HEK293 (cell line): ENCODE data around the gene NFKBIA.

Experiments used
- CTCF ChIA-PET: fragments of 350-600 bp; formaldehyde crosslinking; extraction: SDS; loops from one replicate; lab custom pipeline; 2021; ENCODE audit warnings: antibody characterized with exemption; lab: Yijun Ruan, JAX
- POLR2A ChIA-PET: fragments of 300-600 bp; formaldehyde crosslinking; extraction: SDS; loops from one replicate; lab custom pipeline; 2020; ENCODE audit warnings: antibody characterized with exemption, inconsistent platforms; lab: Yijun Ruan, JAX
- H3K27ac ChIP-seq: fragments of 200-500 bp; sonication (Bioruptor generic); 2 replicates; pipeline ENCODE4 v1.5.1; 2014; ENCODE audit warnings: low read depth, low read length, control low read depth, inconsistent platforms; ENCODE audit errors: extremely low read depth
- H3K36me3 ChIP-seq, 2 experiments: fragments of 200-500 bp in 1 of 2; sonication (Bioruptor generic) in 1 of 2; 1 replicate in 1 of 2; 2 replicates in 1 of 2; pipeline ENCODE4 v1.5.1; 2014 to 2017; ENCODE audit warnings: inconsistent platforms in 2 of 2, low read length in 2 of 2; ENCODE audit not compliant: control insufficient read depth in 2 of 2, insufficient read depth in 1 of 2
- H3K4me1 ChIP-seq: fragments of 200-500 bp; sonication (Bioruptor generic); 2 replicates; pipeline ENCODE4 v1.5.1; 2014; ENCODE audit warnings: mild to moderate bottlenecking, low read length, inconsistent platforms; ENCODE audit not compliant: control insufficient read depth, insufficient read depth
- H3K4me3 ChIP-seq: 2 replicates; pipeline ENCODE4 v1.5.1; 2011; ENCODE audit warnings: low read depth, mild to moderate bottlenecking, control low read depth, low read length, moderate library complexity
- H3K9me3 ChIP-seq: fragments of 200-500 bp; sonication (Bioruptor generic); 2 replicates; pipeline ENCODE4 v1.5.1; 2014; ENCODE audit warnings: low read depth, low read length, inconsistent platforms; ENCODE audit not compliant: control insufficient read depth, insufficient read depth
- BCL11B ChIP-seq: fragments of 450-650 bp; formaldehyde crosslinking; IDR thresholded peaks from 2 replicates; pipeline ENCODE4 v1.5.1; 2016; ENCODE audit warnings: low read depth, missing biosample characterization, missing genetic modification characterization
- FEZF1 ChIP-seq: fragments of 450-650 bp; formaldehyde crosslinking; IDR thresholded peaks from 2 replicates; pipeline ENCODE4 v1.5.1; 2016; ENCODE audit warnings: missing biosample characterization, missing genetic modification characterization
- IKZF3 ChIP-seq: fragments of 450-650 bp; IDR thresholded peaks from 2 replicates; pipeline ENCODE4 v1.5.0; 2018; ENCODE audit warnings: missing biosample characterization, mild to moderate bottlenecking, missing genetic modification characterization, moderate library complexity
- OVOL3 ChIP-seq: fragments of 450-650 bp; formaldehyde crosslinking; IDR thresholded peaks from 2 replicates; pipeline ENCODE4 v1.5.1; 2016; ENCODE audit warnings: missing biosample characterization, missing genetic modification characterization
- PRDM4 ChIP-seq: fragments of 450-650 bp; formaldehyde crosslinking; IDR thresholded peaks from 2 replicates; pipeline ENCODE4 v1.5.1; 2017; ENCODE audit warnings: missing biosample characterization, missing genetic modification characterization
- SP2 ChIP-seq: fragments of 450-650 bp; formaldehyde crosslinking; IDR thresholded peaks from 2 replicates; pipeline ENCODE4 v1.5.1; 2016; ENCODE audit warnings: missing biosample characterization, missing genetic modification characterization
- TCF7L2 ChIP-seq: IDR thresholded peaks from 2 replicates; pipeline ENCODE4 v1.6.1; 2011; ENCODE audit warnings: low read depth, mild to moderate bottlenecking, inconsistent platforms, low read length, moderate library complexity, borderline replicate concordance
- WT1 ChIP-seq: fragments of 450-650 bp; formaldehyde crosslinking; IDR thresholded peaks from 2 replicates; pipeline ENCODE4 v1.5.1; 2016; ENCODE audit warnings: missing biosample characterization, missing genetic modification characterization
- ZFP41 ChIP-seq: fragments of 450-650 bp; formaldehyde crosslinking; IDR thresholded peaks from 2 replicates; pipeline ENCODE4 v1.5.1; 2016; ENCODE audit warnings: missing biosample characterization, missing genetic modification characterization, borderline replicate concordance
- ZNF10 ChIP-seq: fragments of 450-650 bp; formaldehyde crosslinking; IDR thresholded peaks from 2 replicates; pipeline ENCODE4 v1.5.1; 2017; ENCODE audit warnings: missing biosample characterization, missing genetic modification characterization
- ZNF157 ChIP-seq: fragments of 450-650 bp; formaldehyde crosslinking; IDR thresholded peaks from 2 replicates; pipeline ENCODE4 v1.5.1; 2016; ENCODE audit warnings: missing biosample characterization, missing genetic modification characterization
- ZNF184 ChIP-seq: fragments of 450-650 bp; IDR thresholded peaks from 2 replicates; pipeline ENCODE4 v1.5.1; 2018; ENCODE audit warnings: missing biosample characterization, mild to moderate bottlenecking, missing genetic modification characterization
- ZNF239 ChIP-seq: fragments of 450-650 bp; formaldehyde crosslinking; IDR thresholded peaks from 2 replicates; pipeline ENCODE4 v1.5.1; 2016; ENCODE audit warnings: missing biosample characterization, missing genetic modification characterization
- ZNF280C ChIP-seq: fragments of 450-650 bp; formaldehyde crosslinking; IDR thresholded peaks from 2 replicates; pipeline ENCODE4 v1.5.1; 2016; ENCODE audit warnings: missing biosample characterization, missing genetic modification characterization
- ZNF341 ChIP-seq: fragments of 450-650 bp; formaldehyde crosslinking; IDR thresholded peaks from 2 replicates; pipeline ENCODE4; 2016; ENCODE audit warnings: low read depth, missing biosample characterization, missing genetic modification characterization
- ZNF350 ChIP-seq: fragments of 450-650 bp; formaldehyde crosslinking; IDR thresholded peaks from 2 replicates; pipeline ENCODE4 v1.5.0; 2017; ENCODE audit warnings: missing biosample characterization, mild to moderate bottlenecking, missing genetic modification characterization
- ZNF423 ChIP-seq: fragments of 450-650 bp; formaldehyde crosslinking; IDR thresholded peaks from 2 replicates; pipeline ENCODE4 v1.5.1; 2016; ENCODE audit warnings: missing biosample characterization, missing genetic modification characterization
- ZNF433 ChIP-seq: fragments of 450-650 bp; formaldehyde crosslinking; IDR thresholded peaks from 2 replicates; pipeline ENCODE4 v1.5.1; 2016; ENCODE audit warnings: missing biosample characterization, missing genetic modification characterization, low read depth
- ZNF555 ChIP-seq: fragments of 450-650 bp; formaldehyde crosslinking; conservative IDR thresholded peaks from 2 replicates; pipeline ENCODE4 v1.5.1; 2017; ENCODE audit warnings: missing biosample characterization, mild to moderate bottlenecking, missing genetic modification characterization, inconsistent platforms
- ZNF660 ChIP-seq: fragments of 450-650 bp; IDR thresholded peaks from 2 replicates; pipeline ENCODE4 v1.5.1; 2018; ENCODE audit warnings: missing biosample characterization, mild to moderate bottlenecking, missing genetic modification characterization
- ZNF692 ChIP-seq: fragments of 450-650 bp; formaldehyde crosslinking; IDR thresholded peaks from 2 replicates; pipeline ENCODE4 v1.5.1; 2016; ENCODE audit warnings: missing biosample characterization, missing genetic modification characterization
- ZNF785 ChIP-seq: fragments of 450-650 bp; formaldehyde crosslinking; IDR thresholded peaks from 2 replicates; pipeline ENCODE4 v1.5.1; 2016; ENCODE audit warnings: missing biosample characterization, missing genetic modification characterization
- ZSCAN5A ChIP-seq: fragments of 450-650 bp; formaldehyde crosslinking; IDR thresholded peaks from 2 replicates; pipeline ENCODE4 v1.5.1; 2016; ENCODE audit warnings: missing biosample characterization, missing genetic modification characterization

The NFKBIA gene

GRCh38 chr14:35430459-35431199, 26.1 kb upstream of the NFKBIA start (continued):
- no peak for TF ChIP-seq ZNF423 (tag by site-specific recombination)
- TF ChIP-seq OVOL3, result no peak

GRCh38 chr14:35429951-35430350, 25.4 kb upstream of the NFKBIA start:
- CTCF ChIA-PET, result interaction anchor here (0.7 to 3.7 kb wide), 2 partner anchors 9 to 1458 kb away, joined by 3 to 13 read pairs; no protein-coding TSS in a partner anchor
- no peaks in the 10 kb centered on the region for H3K9me3 ChIP-seq
- H3K27ac ChIP-seq, result no peak overlapping the region
- TF ChIP-seq ZNF341 (tag by site-specific recombination), result no peak
- TF ChIP-seq ZNF350 (tag by site-specific recombination), result no peak
- no peak for TF ChIP-seq ZNF280C (tag by site-specific recombination)
- TF ChIP-seq ZNF692 (tag by site-specific recombination), result no peak
- no peak for TF ChIP-seq ZNF785
- TF ChIP-seq, all 188 proteins: peak for 0
- POLR2A ChIA-PET, result interaction anchor here (0.6 kb wide), 1 partner anchor 26 kb away, joined by 5 read pairs; no protein-coding TSS in a partner anchor
- Histone ChIP-seq H3K36me3 (no peaks in the 10 kb centered on the region), H3K4me3 (no peak overlapping the region), H3K4me1 (no peaks in the 10 kb centered on the region)

- Histone ChIP-seq H3K9me3 (no peaks in the 10 kb centered on the region), H3K4me1 (no peaks in the 10 kb centered on the region), H3K4me3 (no peak overlapping the region), H3K27ac (no peak overlapping the region), H3K36me3 (no peaks in the 10 kb centered on the region)
- CTCF ChIA-PET, result interaction anchor here (0.7 to 1.0 kb wide), 3 partner anchors 8 to 271 kb away, joined by 3 read pairs; no protein-coding TSS in a partner anchor
- POLR2A ChIA-PET, result no interaction called here
- TF ChIP-seq ZFP41 (tag by site-specific recombination) (no peak), TCF7L2 (no peak), SP2 (tag by site-specific recombination) (no peak), FEZF1 (no peak), BCL11B (tag by site-specific recombination) (no peak), ZNF555 (tag by site-specific recombination) (no peak), ZSCAN5A (no peak)
- TF ChIP-seq, all 188 proteins: peak for 0
These were observed 21.3 kb upstream of the NFKBIA start for GRCh38 chr14:35425850-35426249.

- POLR2A ChIA-PET, result no interaction called here
- peaks cover 3% of the 10 kb centered on the region for H3K4me1 ChIP-seq
- no peaks in the 10 kb centered on the region for H3K36me3 ChIP-seq
- H3K4me3 ChIP-seq, result no peak overlapping the region
- no peaks in the 10 kb centered on the region for H3K9me3 ChIP-seq
- H3K27ac ChIP-seq, result no peak overlapping the region
- CTCF ChIA-PET, result interaction anchor here (0.6 to 2.5 kb wide), 3 partner anchors 277 to 443 kb away, joined by 3 to 15 read pairs (median 3); no protein-coding TSS in a partner anchor
- no peak for TF ChIP-seq WT1
- no peak for TF ChIP-seq ZNF157 (tag by site-specific recombination)
- no peak for TF ChIP-seq PRDM4 (tag by site-specific recombination)
- no peak for TF ChIP-seq ZNF660 (tag by site-specific recombination)
- TF ChIP-seq ZNF433 (tag by site-specific recombination), result no peak
- no peak for TF ChIP-seq ZNF10 (tag by site-specific recombination)
- TF ChIP-seq ZNF184 (tag by site-specific recombination), result no peak
- no peak for TF ChIP-seq IKZF3 (tag by site-specific recombination)
- TF ChIP-seq ZNF239 (tag by site-specific recombination), result no peak
These were observed 19.1 kb upstream of the NFKBIA start for GRCh38 chr14:35423621-35424020.
